ENCODE results near the gene TP53TG3B.
"Not testable (repeated sequence)": the region's sequence is repeated elsewhere in the genome, so short reads cannot be mapped to it uniquely, and the experiment has no call there.

Gene TP53TG3B
- 0 reads per million in 2 experiments for total RNA-seq

GRCh38 chr16:33360541-33360940 lies at the start of gene TP53TG3B:
Gene TP53TG3B (plus strand): TSS chr16:33360841. CDS start chr16:33360909, 68 bp downstream.
- not testable (repeated sequence) for DNase-seq (ENCODE audit: low read depth)

GRCh38 chr16:33336226-33337012 lies 24.2 kb upstream of the TP53TG3B start:
- peak; percentile 19 for DNase-seq (ENCODE audit: low read depth)

- DNase-seq (ENCODE audit: low read depth), result peak; percentile 3
Measured at GRCh38 chr16:33337627-33338542, 22.8 kb upstream of the TP53TG3B start.

GRCh38 chr16:33338543-33338951 lies 22.1 kb upstream of the TP53TG3B start:
- DNase-seq (ENCODE audit: low read depth), result not testable (repeated sequence)

- DNase-seq (ENCODE audit: low read depth), result not testable (repeated sequence)
Measured at GRCh38 chr16:33339093-33340061, 21.3 kb upstream of the TP53TG3B start.

Data from T follicular helper cell (primary cell).